Fibroblast of peridontal ligament (primary cell): ENCODE data around the gene SFXN5.
"Not testable (repeated sequence)": the region's sequence is repeated elsewhere in the genome, so short reads cannot be mapped to it uniquely, and the experiment has no call there.

Source experiments
- DNase-seq: peaks from one replicate; pipeline ENCODE4 v3.0.0-alpha.2; 2010; ENCODE audit errors: extremely low read depth

Gene SFXN5

GRCh38 chr2:73071360-73072128, at the start of gene SFXN5:
SFXN5 (minus strand) TSS chr2:73071712; CDS start chr2:73071705, 7 bp downstream.
- DNase-seq: peak; percentile 93

GRCh38 chr2:73119611-73120239, 48.2 kb upstream of the SFXN5 start:
- not testable (repeated sequence) for DNase-seq

DNA sequence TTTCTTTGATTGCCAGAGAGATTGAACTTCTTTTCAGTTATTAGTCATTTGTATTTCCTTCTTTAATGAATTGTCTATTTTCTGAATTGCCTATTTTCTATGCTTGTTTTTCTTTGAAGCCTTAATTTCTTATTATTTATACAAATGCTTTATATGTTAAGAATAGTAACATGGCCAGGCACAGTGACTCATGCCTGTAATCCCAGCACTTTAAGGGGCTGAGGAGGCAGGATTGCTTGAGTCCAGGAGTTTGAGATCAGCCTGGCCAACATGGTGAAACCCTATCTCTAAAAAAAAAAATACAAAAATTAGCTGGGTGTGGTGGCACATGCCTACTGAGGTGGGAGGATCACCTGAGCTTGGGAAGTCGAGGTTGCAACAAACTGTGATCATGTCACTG, 45.9 kb upstream of the SFXN5 start:
- DNase-seq: peak; percentile 43

DNA sequence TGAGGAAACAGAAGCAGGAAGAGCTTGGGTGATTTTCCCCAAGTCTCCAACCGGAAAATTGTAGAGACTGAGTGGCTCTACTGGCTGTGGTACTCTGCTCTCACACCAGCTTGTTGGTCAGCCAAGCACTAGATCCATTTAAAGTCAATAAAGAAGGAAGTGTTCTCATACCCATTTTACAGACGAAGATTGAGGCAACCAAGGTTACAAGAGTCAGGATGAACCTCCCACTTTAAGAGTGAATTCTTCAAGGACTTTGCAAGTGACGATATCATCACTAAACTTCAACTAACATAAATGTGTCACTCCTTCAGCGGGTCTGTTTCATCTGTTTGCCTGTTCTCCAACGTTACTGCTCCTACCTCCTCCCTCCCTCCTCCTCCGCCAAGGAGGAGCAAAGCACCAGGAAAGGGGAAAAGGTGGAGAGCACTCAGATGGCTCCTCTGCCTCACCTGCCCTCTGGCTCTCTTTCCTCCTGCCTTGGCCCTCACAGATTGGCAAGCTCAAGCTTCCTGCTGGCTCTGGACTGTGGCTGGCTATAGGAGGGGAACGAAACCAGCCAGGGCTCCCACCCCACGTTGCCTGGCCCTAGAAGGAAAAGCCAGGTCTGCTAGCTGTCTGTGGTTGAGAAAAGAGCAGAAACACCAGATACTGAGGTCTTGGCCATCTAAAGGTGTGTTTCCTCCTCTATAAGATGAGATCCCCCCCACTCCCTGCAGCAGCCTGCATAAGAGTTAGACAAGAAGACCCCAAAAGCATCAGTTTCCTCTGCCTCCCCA, 44.9 kb upstream of the SFXN5 start:
- no peak for DNase-seq

DNA sequence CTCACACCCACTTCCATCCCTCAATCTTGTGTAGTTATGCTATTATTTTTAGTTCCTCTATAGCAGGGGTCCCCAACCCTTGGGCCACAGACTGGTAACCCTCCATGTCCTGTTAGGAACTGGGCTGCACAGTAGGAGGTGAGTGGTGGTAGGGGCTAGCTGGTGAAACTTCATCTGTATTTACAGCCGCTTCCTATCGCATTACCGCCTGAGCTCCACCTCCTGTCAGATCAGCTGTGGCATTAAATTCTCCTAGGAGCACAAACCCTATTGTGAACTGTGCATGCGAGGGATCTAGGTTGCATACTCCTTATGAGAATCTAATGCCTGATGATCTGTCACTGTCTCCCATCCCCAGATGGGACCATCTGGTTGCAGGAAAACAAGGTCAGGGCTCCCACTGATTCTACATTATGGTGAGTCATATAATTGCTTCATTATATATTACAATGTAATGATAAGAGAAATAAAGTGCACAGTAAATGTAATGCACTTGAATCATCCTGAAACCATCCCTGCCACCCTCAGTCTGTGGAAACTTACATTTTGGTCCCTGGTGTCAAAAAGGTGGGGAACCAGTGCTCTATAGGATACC, 42.9 kb upstream of the SFXN5 start:
- no peak for DNase-seq

DNA sequence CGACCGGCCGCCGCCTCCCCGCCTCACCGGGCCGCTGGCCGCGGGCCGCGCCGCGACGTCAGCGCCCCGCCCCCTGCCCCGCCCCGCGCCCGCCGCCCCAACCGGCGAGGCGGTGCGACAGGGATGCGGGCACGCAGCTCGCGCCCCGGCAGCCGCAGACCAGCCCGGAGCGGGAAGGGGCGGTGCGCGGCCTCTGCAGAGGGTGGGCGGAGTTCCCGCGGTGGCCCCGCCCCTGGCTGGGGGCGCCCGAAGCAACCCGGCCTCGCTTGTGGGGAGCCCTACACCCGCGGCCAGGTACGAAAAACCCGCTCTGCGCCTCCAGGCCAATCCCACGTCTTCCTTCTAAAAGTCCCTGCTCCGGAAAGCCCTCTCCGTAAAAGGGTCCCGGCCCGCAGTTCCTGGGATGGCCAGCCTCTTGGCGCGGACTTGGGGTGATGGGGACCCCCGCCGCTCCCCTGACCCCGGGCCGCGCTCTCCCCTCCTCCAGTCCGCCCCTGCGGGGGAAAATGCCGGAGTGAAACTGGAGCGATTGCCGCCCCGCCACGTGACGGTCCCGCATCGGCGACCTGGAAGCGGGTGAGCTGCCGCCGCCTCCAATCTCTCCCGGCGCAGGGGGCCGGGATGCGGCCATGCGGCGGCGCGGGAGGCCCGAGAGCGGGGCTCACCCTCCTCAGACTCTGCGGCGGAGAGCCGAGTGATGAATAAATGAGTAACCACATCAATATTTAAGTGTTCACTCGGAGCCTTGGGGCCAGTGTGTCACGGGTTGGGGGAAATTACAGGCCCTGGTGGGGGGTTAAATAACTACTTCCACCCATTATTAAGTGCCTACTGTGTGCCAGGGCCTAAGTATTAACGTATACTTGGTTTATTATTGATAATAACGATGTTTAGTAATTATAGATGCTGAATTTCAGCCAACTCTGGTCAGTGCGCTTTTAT, 41.7 kb upstream of the SFXN5 start, which contains the start of gene RAB11FIP5:
RAB11FIP5 (minus strand) TSS at position 36 of the 942 bp plus-strand sequence. CDS start 171 bp downstream, outside the sequence.
- peak; percentile 76 for DNase-seq

DNA sequence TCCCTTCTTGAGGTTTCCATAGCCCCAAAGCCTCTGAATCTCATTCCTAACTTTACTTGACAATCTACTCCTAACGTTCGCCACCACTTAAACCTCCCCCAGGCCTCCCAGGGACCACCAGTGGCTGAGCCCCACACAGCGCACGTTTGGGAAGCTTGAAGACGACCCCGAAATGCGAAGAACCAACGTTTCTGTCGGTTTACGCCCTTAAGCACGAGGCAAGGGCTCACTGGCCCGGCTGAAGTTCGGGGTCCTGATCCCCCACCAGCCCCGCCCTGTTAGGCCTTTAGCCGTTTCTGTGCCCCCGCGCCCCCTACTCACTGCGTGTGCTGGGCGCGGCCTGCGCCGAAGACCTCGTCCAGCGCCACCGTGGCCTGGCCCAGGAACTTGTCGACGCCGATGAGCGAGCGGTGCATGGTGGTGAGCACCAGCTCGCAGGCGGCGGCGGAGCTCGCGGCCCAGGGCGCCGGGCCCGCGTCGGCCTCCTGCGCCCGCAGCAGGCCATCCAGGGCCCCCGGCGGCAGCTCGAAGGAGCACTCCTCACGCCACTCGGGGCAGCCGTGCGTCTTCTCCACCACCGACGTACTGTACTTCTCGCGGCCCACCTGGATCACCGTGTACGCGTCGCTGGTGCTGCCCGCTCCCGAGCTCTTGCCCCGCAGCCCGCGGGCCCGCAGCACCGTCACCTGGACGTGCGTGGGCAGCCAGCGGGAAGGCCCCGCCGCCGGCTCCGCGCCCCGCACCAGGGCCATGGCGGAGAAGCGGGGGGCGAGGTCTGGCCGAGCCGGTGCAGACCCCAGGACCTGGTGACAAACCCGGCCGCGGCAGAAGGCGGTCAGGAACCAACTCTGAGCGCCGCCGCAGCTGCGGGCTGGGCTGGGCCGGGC, 40.8 kb upstream of the SFXN5 start:
- DNase-seq: peak; percentile 32

DNA sequence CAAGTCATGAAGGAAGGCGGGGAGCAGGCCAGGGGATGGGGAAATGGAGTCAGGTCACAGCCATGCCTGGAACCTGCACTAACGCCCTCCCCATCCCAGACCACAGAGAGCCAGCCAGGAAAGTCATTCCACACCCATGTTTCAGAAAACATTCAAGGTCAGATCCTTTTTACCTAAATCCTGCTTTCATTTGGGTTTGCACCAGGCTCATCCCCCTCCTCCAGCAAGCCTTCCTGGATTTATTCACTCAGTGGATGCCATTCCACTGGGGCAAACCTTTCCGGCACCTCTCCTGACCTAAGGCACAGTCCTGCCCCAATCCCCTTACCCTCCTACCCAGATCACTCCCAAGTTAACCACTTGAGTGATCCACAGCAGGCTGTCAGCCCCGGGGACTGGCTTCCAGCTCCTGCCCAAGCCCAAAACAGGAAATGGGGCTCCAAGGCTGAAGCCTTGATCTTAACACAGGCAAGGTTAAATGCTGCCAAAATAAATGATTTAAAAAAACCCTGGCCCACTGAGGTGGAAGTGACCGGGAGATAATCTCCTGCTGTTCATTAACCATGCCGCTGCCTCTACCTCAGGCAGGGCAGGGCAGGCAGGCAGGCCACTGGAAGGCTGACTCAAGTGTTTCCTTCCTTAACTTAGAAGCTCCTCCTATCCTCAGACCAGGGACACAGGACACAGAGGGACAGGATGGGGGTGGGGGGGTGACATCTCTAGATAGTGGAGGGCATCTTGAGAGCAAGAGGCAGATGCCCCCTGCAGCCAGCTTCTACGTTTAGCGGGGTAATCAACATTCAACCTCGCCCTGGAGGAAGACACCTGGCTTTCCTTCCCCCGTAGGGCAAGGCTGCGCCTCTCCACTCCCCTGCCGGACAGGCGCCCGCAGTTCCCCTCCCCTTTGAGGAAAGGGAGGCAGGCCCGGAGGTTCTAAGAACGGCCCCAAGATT, 39.8 kb upstream of the SFXN5 start:
- no peak for DNase-seq

GRCh38 chr2:73110168-73111072, 38.9 kb upstream of the SFXN5 start:
- DNase-seq: peak; percentile 59

- no peak for DNase-seq
Observed at GRCh38 chr2:73109431-73110167, 38.1 kb upstream of the SFXN5 start.

DNA sequence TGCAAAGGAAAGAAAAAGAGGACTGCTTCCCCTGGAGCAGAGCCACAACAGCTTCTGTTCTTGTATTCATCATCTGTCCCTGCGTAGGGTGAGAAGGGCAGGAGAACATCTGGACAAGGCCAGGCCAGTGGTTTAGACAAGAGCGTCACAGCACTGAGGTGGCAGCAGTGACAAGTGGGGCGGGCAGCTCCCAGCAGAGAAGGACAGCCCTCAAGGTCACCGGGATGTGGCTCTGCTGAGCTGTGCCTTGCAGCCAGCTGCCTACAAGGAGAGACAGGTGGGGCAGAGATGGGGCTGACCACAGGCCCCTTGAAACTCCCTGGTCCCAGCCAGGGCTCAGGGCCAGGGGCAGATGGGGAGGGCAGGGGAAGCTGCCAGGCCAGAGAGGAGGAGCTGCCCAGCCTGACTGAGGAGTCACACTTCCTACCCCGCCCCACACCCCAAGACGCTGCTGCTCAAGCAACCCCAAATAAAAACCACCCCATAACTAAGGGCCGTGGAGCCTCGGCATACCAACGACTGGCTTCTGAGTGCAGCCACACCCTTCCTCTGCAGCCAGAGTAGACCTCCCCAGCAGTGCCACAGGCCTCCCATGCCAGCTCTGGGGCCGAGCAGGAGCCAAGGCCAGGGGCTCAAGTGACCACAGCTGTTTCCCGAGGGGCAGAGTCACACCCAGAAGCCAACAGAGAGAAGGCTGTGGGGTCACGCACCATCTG, 35.9 kb upstream of the SFXN5 start:
- DNase-seq: no peak

- DNase-seq: no peak
Observed at GRCh38 chr2:73106791-73107190, 35.3 kb upstream of the SFXN5 start.

DNA sequence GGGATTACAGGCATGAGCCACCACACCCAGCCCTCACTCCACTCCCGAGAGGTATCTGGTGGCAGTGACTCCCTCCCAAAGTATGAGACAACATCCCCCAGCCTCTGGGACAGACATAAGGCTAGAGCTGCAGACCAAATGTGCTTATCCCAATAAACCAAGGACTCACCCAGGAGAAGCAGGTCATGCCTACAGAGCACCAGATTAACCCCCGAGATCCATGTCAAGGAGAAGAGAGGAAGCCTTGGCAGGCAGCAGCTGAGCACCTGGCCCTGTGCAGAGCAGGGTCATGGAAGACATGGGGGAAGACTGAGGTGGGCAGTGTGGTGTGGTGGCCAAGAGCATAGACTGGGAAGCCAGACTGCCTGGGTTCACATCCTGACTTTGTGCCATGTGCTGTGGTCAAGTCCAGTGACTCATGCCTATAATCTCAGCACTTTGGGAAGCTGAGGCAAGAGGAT, 34.0 kb upstream of the SFXN5 start:
- no peak for DNase-seq

DNA sequence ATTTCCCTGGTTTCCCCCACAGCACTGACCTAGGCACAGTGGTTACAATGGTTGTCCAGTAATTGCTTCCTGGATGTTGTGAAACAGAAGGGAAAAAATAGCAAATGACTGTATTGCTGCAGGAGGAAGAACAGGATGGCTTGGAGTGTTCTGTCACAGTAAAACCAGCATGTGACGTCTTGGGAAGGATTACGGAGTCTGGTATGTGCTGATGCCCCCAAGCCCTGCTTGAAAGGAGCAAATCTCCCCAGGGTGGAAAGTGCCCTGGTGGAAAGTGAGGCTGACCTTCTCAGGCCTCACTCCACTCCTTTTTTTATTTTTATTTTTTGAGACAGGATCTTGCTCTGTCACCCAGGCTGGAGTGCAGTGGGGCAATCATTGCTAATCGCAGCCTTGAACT, 33.4 kb upstream of the SFXN5 start:
- no peak for DNase-seq

DNA sequence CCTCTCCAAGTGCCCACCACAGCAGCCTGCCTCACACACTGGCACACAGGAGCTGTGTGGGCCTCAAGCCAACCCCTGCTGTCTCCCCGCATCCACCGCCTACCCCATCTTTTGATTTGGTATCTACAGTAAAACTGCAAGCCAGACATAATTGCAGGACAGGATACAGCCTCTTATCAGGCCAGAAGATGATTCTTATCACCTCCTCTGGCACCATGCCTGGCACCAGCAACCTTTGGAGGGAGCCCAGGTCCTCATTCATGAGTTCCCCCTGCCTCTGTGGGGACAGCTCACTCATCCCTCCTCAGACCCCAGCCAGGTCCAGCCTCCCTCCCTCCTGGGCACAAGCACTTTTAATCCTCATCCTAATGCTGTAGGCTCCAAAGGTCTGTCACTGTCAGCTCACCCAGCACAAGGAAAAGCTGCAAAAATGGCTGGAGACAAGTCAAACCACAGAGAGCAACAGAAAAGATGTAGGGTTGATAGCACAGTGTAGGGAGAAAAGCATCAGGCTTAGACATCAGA, 31.6 kb upstream of the SFXN5 start:
- DNase-seq: no peak
